Measurements from ENCODE around the gene PRDX1. TPM values are rescaled to one million over a fixed set of nuclear protein-coding genes. Genes with fewer than 3 reads are reported as not detected.
A peak's percentile ranks its signal among the peaks of the same experiment; 100 is the strongest.

The PRDX1 gene
- total and polyA plus RNA-seq, 2 of the 13 experiments (the other 11 are each of a cell fraction or from before 2014, with no cell fraction given) = 761 to 1,898 TPM

- BruUV-seq (replicated peaks) = no TSS peak
- WGBS (ENCODE audit: low lambda C conversion rate) = 91% methylated on average over 3 of the region's 3 CpGs
- no peak overlapping the region for H3K4me3 ChIP-seq (replicated peaks in 1 of 3; ENCODE audit: insufficient read depth in 1 of 3, low read depth in 2 of 3, low read length in 3 of 3)
- no peak for FAIRE-seq
- H3K9ac ChIP-seq (ENCODE audit: insufficient read depth, low read depth, low read length) = no peak overlapping the region
- H3K27ac ChIP-seq (ENCODE audit: extremely low read length, insufficient read depth, low read length) = peak overlapping the region; percentile 31
- no peak for ATAC-seq
- H3K36me3 ChIP-seq (replicated peaks in 1 of 2; ENCODE audit: control insufficient read depth in 1 of 2, insufficient read depth in 2 of 2, low read length in 2 of 2) = peaks cover 10 to 43% of the 10 kb centered on the region in 2 experiments
- H2AFZ ChIP-seq (ENCODE audit: low read length) = no peak overlapping the region
- H3K9me3 ChIP-seq (ENCODE audit: low read length) = no peaks in the 10 kb centered on the region
- H4K20me1 ChIP-seq (ENCODE audit: insufficient read depth, low read length) = no peaks in the 10 kb centered on the region
- ChIA-PET POLR2A (interaction anchor here (0.7 to 29.7 kb wide), 7 partner anchors 9 to 45 kb away, joined by 3 to 690 read pairs (median 4); partner anchors contain the start of gene PRDX1), CTCF (ENCODE audit: low intra/inter-chr PET ratio, low total read pairs) (no interaction called here)
- H3K4me2 ChIP-seq (ENCODE audit: low read depth, low read length) = peak overlapping the region; percentile 19; the same call in 1 of the 2 replicates
- H3K79me2 ChIP-seq (ENCODE audit: insufficient read depth, low read length) = peaks cover 36% of the 10 kb centered on the region
- no peaks in the 10 kb centered on the region for H3K27me3 ChIP-seq (ENCODE audit: control insufficient read depth in 1 of 2, insufficient read depth in 2 of 2, low read length in 2 of 2)
- TF ChIP-seq MAZ (IDR thresholded peaks at IDR 0.05; ENCODE audit: borderline replicate concordance, low read depth, low read length) (no peak), MAZ (CRISPR knock-in tag; IDR thresholded peaks at IDR 0.05; ENCODE audit: low read depth) (no peak), ZNF570 (CRISPR knock-in tag; IDR thresholded peaks at IDR 0.05; ENCODE audit: borderline replicate concordance) (no peak), HOMEZ (CRISPR knock-in tag; IDR thresholded peaks at IDR 0.05; ENCODE audit: low read depth) (no peak), NCOA2 (CRISPR knock-in tag; IDR thresholded peaks at IDR 0.05) (no peak), PAF1 (CRISPR knock-in tag; IDR thresholded peaks at IDR 0.05) (no peak), SP4 (CRISPR knock-in tag; IDR thresholded peaks at IDR 0.05) (no peak)
- H3K4me1 ChIP-seq (ENCODE audit: insufficient read depth, low read length) = peaks cover 59% of the 10 kb centered on the region
- no peak for DNase-seq (ENCODE audit: low spot score)
- intact Hi-C loops (cut with micrococcal nuclease; ENCODE audit: unreplicated experiment) (no loop called here), in situ Hi-C loops (cut with HindIII; ENCODE audit: extremely low pct_ligation_motif_present, low pct_unique_long_range_greater_than_20kb) (no loop called here)
Measured at GRCh38 chr1:45557422-45557944, 35.8 kb upstream of the PRDX1 start.

- Histone ChIP-seq H3K79me2 (ENCODE audit: insufficient read depth, low read length) (peaks cover 48% of the 10 kb centered on the region), H3K4me1 (ENCODE audit: insufficient read depth, low read length) (peaks cover 55% of the 10 kb centered on the region), H2AFZ (ENCODE audit: low read length) (no peak overlapping the region), H3K9ac (ENCODE audit: insufficient read depth, low read depth, low read length) (no peak overlapping the region), H4K20me1 (ENCODE audit: insufficient read depth, low read length) (no peaks in the 10 kb centered on the region), H3K4me3 (replicated peaks in 1 of 3; ENCODE audit: insufficient read depth in 1 of 3, low read depth in 2 of 3, low read length in 3 of 3) (no peak overlapping the region), H3K27me3 (ENCODE audit: control insufficient read depth in 1 of 2, insufficient read depth in 2 of 2, low read length in 2 of 2) (no peaks in the 10 kb centered on the region; a peak in 1 of 5 replicates), H3K4me2 (ENCODE audit: low read depth, low read length) (peak overlapping the region; percentile 20; the same call in 1 of the 2 replicates), H3K27ac (ENCODE audit: extremely low read length, insufficient read depth, low read length) (peak overlapping the region; percentile 57), H3K36me3 (replicated peaks in 1 of 2; ENCODE audit: control insufficient read depth in 1 of 2, insufficient read depth in 2 of 2, low read length in 2 of 2) (peaks cover 3 to 20% of the 10 kb centered on the region in 2 experiments), H3K9me3 (ENCODE audit: low read length) (no peaks in the 10 kb centered on the region)
- FAIRE-seq (no peak), DNase-seq (ENCODE audit: low spot score) (peak; percentile 39), ATAC-seq (peak; percentile 37)
- CTCF ChIA-PET (ENCODE audit: low intra/inter-chr PET ratio, low total read pairs) = no interaction called here
- POLR2A ChIA-PET = interaction anchor here (1.0 to 29.7 kb wide), 7 partner anchors 9 to 52 kb away, joined by 3 to 690 read pairs (median 5); partner anchors contain the start of gene PRDX1
- in situ Hi-C loops (cut with HindIII; ENCODE audit: extremely low pct_ligation_motif_present, low pct_unique_long_range_greater_than_20kb) (no loop called here), intact Hi-C loops (cut with micrococcal nuclease; ENCODE audit: unreplicated experiment) (no loop called here)
- no TSS peak for BruUV-seq (replicated peaks)
- WGBS (ENCODE audit: low lambda C conversion rate) = 59% methylated on average over 6 of the region's 6 CpGs
- TF ChIP-seq GMEB1 (CRISPR knock-in tag; IDR thresholded peaks at IDR 0.05; ENCODE audit: borderline replicate concordance) (no peak), MTA1 (CRISPR knock-in tag; IDR thresholded peaks at IDR 0.05; ENCODE audit: borderline replicate concordance) (no peak), LBX2 (CRISPR knock-in tag; IDR thresholded peaks at IDR 0.05; ENCODE audit: borderline replicate concordance) (no peak), RCOR2 (CRISPR knock-in tag; IDR thresholded peaks at IDR 0.05) (no peak), XBP1 (CRISPR knock-in tag; IDR thresholded peaks at IDR 0.05) (no peak), ZNF562 (CRISPR knock-in tag; IDR thresholded peaks at IDR 0.05; ENCODE audit: borderline replicate concordance) (no peak)
Measured at GRCh38 chr1:45554198-45554597, 32.5 kb upstream of the PRDX1 start.

All from HepG2 (cell line).